Left lung (tissue), 10 donors: ENCODE measurements around the gene CEP295NL. TPM values are rescaled to one million over a fixed set of nuclear protein-coding genes. Genes with fewer than 3 reads are reported as not detected.
"Not testable (repeated sequence)": the region's sequence is repeated elsewhere in the genome, so short reads cannot be mapped to it uniquely, and the experiment has no call there.

ENCODE experiments used
- ATAC-seq: fragments of 200-7000 bp; cut with Tn5 transposase; one replicate; pipeline ENCODE4 v1.9.1; 2020; ENCODE audit warnings: moderate library complexity
- DNase-seq, 4 donors: peaks; one replicate each; pipeline ENCODE4 v3.0.0-alpha.2; 2013 to 2020
- H3K27ac ChIP-seq, 2 donors: fragments of 200-600 bp; sonication (generic) in 1 of 2; one replicate each; pipeline versions ENCODE4 v1.5.0 to v1.8.0; 2020 to 2021
- H3K27me3 ChIP-seq, 2 donors: fragments of 200-600 bp; sonication (generic) in 1 of 2; one replicate each; pipeline versions ENCODE4 v1.5.0 to v1.8.0; 2020 to 2021
- H3K36me3 ChIP-seq, 2 donors: fragments of 200-600 bp; sonication (generic) in 1 of 2; one replicate each; pipeline versions ENCODE4 v1.5.0 to v1.8.0; 2020 to 2021
- H3K4me1 ChIP-seq, 2 donors: fragments of 200-600 bp; one replicate each; pipeline ENCODE4 v1.8.0; 2021
- H3K4me3 ChIP-seq, 2 donors: fragments of 200-600 bp; sonication (generic) in 1 of 2; one replicate each; pipeline versions ENCODE4 v1.5.0 to v1.8.0; 2020 to 2021; ENCODE audit warnings: mild to moderate bottlenecking in 1 of 2
- H3K9me3 ChIP-seq, 2 donors: fragments of 200-600 bp; sonication (generic) in 1 of 2; one replicate each; pipeline versions ENCODE4 v1.5.0 to v1.8.0; 2020 to 2021
- intact Hi-C, 2 donors: fragments of 100-400 bp; cut with DNase I; formaldehyde crosslinking; loops; one replicate each; pipeline versions ENCODE4 v1.11.2 to v1.14.2; 2022
- polyA plus RNA-seq, 6 donors: library from polyadenylated mRNA; unstranded; fragments of 120-200 nt; gene quantifications; one replicate each; pipeline ENCODE4 v1.2.1, GENCODE V29; 2013; ENCODE audit not compliant: insufficient read length in 6 of 6
- total RNA-seq, 2 donors: library from RNA; stranded (reverse); fragmentation: NEBNext Ultra II Directional; extraction: Animal tissue kit (Norgen Biotek cat#: 25700); gene quantifications; one replicate each; pipeline ENCODE4 v1.2.1, GENCODE V29; 2021
- TF ChIP-seq, protein P1 (sequence below), 2 donors: fragments of 200-600 bp; sonication (generic) in 1 of 2; IDR thresholded peaks; one replicate each; pipeline versions ENCODE4 v1.5.0 to v1.8.0; 2021; ENCODE audit warnings: antibody characterized with exemption in 2 of 2
- donor health status: DM: no; HTN: yes; CAD: no.
- donor health status: DM: no; HTN: no; CAD: no.

The CEP295NL gene
- total and polyA plus RNA-seq, 8 donors: 0.37 to 6.6 (median 0.72) TPM

DNA sequence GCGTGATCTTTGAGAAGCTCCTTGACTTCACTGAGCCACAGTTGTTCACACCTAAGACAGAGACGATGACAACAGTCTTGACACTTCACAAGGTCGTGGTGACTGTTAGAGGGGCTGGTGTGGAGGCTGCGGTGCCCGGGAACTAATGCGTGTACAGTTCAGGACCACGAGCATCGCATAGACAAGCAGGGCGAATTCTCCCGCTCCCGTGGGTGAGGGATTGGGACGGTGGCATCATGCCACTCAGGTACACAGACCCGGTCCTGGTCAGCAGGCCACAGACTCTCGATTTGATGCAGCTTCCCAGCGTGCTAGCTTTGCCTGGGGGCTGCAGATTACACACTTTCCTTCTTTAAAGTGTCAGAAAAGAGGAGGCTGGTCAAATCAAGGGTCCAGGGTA is 24.7 kb downstream of the CEP295NL start:
- no peaks in the 10 kb centered on the region for H3K27me3 ChIP-seq
- H3K9me3 ChIP-seq: no peaks in the 10 kb centered on the region
- TF ChIP-seq, protein P1, sequence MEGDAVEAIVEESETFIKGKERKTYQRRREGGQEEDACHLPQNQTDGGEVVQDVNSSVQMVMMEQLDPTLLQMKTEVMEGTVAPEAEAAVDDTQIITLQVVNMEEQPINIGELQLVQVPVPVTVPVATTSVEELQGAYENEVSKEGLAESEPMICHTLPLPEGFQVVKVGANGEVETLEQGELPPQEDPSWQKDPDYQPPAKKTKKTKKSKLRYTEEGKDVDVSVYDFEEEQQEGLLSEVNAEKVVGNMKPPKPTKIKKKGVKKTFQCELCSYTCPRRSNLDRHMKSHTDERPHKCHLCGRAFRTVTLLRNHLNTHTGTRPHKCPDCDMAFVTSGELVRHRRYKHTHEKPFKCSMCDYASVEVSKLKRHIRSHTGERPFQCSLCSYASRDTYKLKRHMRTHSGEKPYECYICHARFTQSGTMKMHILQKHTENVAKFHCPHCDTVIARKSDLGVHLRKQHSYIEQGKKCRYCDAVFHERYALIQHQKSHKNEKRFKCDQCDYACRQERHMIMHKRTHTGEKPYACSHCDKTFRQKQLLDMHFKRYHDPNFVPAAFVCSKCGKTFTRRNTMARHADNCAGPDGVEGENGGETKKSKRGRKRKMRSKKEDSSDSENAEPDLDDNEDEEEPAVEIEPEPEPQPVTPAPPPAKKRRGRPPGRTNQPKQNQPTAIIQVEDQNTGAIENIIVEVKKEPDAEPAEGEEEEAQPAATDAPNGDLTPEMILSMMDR (IDR thresholded peaks at IDR 0.05): no peak
- intact Hi-C loops: no loop called here
- H3K36me3 ChIP-seq: peaks cover 0 to 4% of the 10 kb centered on the region in 2 donors
- peaks cover 28 to 73% of the 10 kb centered on the region in 2 donors for H3K4me1 ChIP-seq
- H3K4me3 ChIP-seq: no peak overlapping the region
- ATAC-seq: no peak
- peak in 1 of 4 donors; percentile 71 for DNase-seq
- H3K27ac ChIP-seq: no peak overlapping the region

DNA sequence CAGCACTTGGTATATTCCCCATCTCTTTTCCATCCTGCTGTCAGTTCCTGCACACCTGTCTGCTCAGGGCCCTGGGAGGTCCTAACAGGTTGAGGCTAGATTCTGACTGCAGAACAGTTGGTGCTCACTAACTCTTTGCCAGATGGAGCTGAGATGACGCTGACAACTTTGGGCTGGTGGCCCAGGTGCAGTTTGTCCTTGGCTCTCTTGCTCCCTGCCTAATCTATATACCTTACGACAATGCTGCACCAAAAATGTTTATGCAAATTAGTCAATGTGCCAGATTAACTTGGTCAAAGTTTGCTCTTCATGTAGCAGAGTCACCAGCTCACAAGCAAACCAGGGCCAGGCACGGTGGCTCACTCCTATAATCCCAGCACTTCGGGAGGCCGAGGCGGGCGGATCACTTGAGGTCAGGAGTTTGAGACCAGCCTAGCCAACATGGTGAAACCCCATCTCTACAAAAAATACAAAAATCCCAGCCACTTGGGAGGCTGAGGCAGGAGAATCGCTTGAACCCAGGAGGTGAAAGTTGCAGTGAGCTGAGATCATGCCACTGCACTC is 26.0 kb downstream of the CEP295NL start:
- intact Hi-C loops, ATAC-seq, H3K27ac ChIP-seq, H3K9me3 ChIP-seq, DNase-seq, H3K4me3 ChIP-seq, H3K27me3 ChIP-seq: not testable (repeated sequence)
- H3K36me3 ChIP-seq: peaks cover 0 to 15% of the 10 kb centered on the region in 2 donors
- H3K4me1 ChIP-seq: peaks cover 19 to 66% of the 10 kb centered on the region in 2 donors

DNA sequence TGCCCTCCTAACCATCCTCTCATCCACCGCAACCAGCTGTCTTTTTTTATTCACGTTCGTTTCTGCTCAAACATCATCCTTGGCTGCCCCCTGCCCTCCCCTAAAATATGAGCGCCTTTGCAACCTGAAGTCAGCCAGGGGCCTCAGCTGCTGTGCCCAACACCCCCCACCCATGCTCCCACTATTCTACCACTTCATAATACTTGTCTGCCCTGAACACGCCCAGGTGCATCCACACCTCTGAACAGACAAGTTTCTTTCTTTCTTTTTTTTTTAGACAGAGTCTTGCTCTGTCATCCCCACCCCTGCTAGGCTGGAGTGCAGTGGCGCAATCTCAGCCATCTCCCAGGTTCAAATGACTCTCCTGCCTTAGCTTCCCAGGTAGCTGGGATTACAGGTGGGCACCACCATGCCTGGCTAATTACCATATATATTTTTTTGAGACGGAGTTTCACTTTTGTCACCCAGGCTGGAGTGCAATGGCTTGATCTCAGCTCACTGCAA is 26.9 kb downstream of the CEP295NL start:
- Histone ChIP-seq H3K36me3 (peaks cover 0 to 22% of the 10 kb centered on the region in 2 donors), H3K4me3 (no peak overlapping the region), H3K27me3 (no peaks in the 10 kb centered on the region), H3K27ac (peak overlapping the region in 1 of 2 donors; percentile 68), H3K4me1 (peaks cover 19 to 57% of the 10 kb centered on the region in 2 donors), H3K9me3 (no peaks in the 10 kb centered on the region)
- ATAC-seq (no peak), DNase-seq (no peak)
- TF ChIP-seq, protein P1 (IDR thresholded peaks at IDR 0.05): no peak
- intact Hi-C loops: no loop called here

DNA sequence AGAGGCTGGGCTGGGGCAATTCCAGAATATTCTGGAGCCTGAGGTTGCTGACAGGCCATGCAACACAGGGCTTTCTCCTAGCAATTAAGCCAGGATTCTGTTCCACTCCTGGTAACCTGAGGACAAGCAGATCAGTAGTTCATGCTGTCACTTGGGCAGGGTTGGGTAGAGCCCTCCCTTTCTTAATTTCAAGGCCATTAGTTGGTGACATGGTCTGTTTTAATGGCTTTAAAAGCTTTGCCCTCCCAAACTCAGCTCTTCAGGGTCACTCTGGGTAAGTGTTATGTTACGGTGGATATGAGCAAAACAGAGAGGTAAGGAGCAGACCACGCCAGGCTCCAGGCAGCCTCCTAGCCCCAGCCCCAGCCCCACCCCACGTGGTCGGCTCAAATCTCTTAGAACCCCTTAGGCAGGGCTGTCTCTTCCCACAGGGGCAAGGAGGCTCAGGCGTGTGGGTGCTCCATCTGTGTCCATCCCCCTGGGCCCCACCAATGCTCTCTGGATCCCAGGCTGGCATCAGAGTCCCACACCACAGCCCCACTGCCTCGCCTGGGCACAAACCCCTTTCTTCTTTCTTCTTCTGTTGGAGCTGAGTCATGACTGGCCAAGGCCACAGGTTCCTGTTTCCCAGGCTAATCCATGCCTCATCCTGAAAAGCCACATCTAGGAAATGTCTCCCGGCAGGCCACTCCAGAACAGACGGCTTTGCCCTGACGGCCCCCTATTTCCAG is 27.5 kb downstream of the CEP295NL start:
- peak overlapping the region in 1 of 2 donors; percentile 68 for H3K27ac ChIP-seq
- no peaks in the 10 kb centered on the region for H3K9me3 ChIP-seq
- no peak for ATAC-seq
- H3K36me3 ChIP-seq: peaks cover 0 to 29% of the 10 kb centered on the region in 2 donors
- no peak overlapping the region for H3K4me3 ChIP-seq
- no peak for DNase-seq
- peaks cover 19 to 52% of the 10 kb centered on the region in 2 donors for H3K4me1 ChIP-seq
- H3K27me3 ChIP-seq: no peaks in the 10 kb centered on the region
- TF ChIP-seq, protein P1 (IDR thresholded peaks at IDR 0.05): no peak
- intact Hi-C loops: no loop called here

DNA sequence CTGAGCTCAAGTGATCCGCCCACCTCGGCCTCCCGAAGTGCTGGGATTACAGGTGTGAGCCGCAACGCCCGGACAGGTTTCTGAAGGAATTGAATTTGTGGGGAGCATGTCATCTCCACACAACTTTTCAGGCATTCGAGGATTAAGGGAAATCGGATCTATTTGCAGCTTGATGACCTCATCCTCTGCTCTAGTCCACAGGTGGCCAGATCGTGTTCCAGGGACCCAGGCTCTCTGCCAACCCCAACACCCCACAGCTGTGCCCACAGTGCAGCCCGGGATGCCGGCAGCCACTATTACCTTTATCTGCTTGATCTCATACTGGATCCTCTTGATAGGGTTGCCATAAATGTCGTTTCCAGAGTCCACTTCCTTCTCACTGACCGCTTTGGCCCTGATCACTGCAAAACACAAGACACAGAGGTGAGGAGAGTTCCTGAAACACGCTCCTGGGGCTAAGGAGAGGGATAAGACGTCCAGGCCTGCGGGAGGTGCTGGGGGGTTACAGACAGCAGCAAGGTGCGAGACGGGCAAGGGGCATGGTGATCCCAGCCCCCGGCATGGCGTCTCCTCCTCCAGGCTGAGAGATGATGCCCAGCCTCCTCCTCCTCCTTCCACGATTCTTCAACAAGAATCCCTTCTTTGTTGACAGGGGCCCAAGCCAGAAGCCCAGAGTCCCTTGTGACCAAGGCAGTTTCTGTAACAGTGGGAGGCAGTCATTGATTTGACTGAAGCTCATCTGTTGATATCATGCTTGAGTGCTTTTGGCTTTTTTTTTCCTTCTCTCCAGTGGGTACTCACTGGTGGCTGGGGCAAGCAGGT is 29.3 kb downstream of the CEP295NL start:
- Histone ChIP-seq H3K36me3 (peaks cover 0 to 47% of the 10 kb centered on the region in 2 donors), H3K4me3 (no peak overlapping the region), H3K27ac (no peak overlapping the region), H3K4me1 (peaks cover 6 to 35% of the 10 kb centered on the region in 2 donors), H3K27me3 (no peaks in the 10 kb centered on the region), H3K9me3 (no peaks in the 10 kb centered on the region)
- TF ChIP-seq, protein P1 (IDR thresholded peaks at IDR 0.05): no peak
- intact Hi-C loops: no loop called here
- ATAC-seq (no peak), DNase-seq (no peak)
